GM18517 (cell line): Measurements from ENCODE around the gene CD209.
"Not testable (repeated sequence)": the region's sequence is repeated elsewhere in the genome, so short reads cannot be mapped to it uniquely, and the experiment has no call there.

Experiments
- ATAC-seq: cut with Tn5 transposase; IDR thresholded peaks from one replicate; pipeline ENCODE4 v1.9.1; 2021; ENCODE audit warnings: mild to moderate bottlenecking, moderate library complexity; ENCODE audit not compliant: unreplicated experiment

Gene CD209, protein sequence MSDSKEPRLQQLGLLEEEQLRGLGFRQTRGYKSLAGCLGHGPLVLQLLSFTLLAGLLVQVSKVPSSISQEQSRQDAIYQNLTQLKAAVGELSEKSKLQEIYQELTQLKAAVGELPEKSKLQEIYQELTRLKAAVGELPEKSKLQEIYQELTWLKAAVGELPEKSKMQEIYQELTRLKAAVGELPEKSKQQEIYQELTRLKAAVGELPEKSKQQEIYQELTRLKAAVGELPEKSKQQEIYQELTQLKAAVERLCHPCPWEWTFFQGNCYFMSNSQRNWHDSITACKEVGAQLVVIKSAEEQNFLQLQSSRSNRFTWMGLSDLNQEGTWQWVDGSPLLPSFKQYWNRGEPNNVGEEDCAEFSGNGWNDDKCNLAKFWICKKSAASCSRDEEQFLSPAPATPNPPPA

GRCh38 chr19:7746903-7747884 lies at the start of gene CD209:
Gene CD209 (minus strand): TSS chr19:7747534. CDS start chr19:7747511, 23 bp downstream.
- ATAC-seq, result no peak

GRCh38 chr19:7795555-7796161 lies 48.3 kb upstream of the CD209 start:
- no peak for ATAC-seq

GRCh38 chr19:7793493-7793892 lies 46.2 kb upstream of the CD209 start:
- ATAC-seq, result no peak

GRCh38 chr19:7792701-7793100 lies 45.4 kb upstream of the CD209 start:
- ATAC-seq, result not testable (repeated sequence)

DNA sequence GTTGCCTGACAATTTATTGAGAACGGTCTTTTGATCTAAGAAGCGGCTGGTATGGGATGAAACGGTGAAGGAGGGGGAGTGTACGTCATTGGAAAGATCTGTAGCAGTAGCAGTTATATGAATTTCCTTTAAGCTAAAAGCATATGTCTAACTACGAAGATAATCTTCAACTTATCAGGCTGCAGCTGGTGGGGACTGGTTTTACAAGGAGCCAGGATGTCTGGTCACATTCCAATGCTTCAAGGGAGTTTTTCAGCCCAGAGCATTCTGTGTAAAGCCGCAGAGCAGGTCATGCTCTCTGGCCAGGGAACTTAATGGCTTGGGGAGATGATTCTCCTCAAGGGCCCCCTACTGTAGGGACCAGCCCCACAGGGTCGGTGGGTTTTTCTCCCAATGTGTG lies 44.9 kb upstream of the CD209 start:
- ATAC-seq, result no peak

GRCh38 chr19:7790416-7790815 lies 43.1 kb upstream of the CD209 start:
- ATAC-seq, result no peak

- no peak for ATAC-seq
These were observed 42.1 kb upstream of the CD209 start for GRCh38 chr19:7789447-7789846.

- ATAC-seq, result no peak
These were observed 41.6 kb upstream of the CD209 start for GRCh38 chr19:7788933-7789323.

GRCh38 chr19:7788178-7788932 lies 41.0 kb upstream of the CD209 start:
- no peak for ATAC-seq

DNA sequence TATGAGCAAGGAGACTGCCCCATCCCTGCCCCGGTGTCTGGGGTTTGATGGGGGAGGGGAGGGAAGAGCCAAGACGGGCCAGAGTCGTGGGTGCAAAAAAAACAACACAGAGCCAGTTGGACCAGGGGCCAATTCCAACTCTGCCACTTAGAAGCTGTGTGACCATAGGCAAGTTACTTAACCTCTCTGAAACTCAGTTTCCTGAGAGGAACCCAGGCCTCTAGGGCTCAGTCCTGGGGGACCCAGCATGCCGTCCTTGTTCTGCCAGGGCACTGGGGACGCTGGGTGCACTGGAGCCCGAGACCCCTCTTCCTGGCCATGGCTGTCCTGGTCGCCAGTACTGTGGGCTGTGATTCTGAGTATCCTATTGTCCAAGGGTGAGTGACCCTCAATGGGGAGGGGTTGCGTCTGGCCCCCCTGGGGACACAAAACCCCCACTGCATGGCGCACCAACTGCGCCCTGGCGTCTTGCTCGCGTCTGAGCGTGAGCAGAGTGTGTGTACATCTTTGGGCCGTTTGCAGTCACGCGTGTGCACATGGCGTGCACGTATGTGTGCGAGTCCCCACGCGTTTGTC lies 40.4 kb upstream of the CD209 start:
- no peak for ATAC-seq

DNA sequence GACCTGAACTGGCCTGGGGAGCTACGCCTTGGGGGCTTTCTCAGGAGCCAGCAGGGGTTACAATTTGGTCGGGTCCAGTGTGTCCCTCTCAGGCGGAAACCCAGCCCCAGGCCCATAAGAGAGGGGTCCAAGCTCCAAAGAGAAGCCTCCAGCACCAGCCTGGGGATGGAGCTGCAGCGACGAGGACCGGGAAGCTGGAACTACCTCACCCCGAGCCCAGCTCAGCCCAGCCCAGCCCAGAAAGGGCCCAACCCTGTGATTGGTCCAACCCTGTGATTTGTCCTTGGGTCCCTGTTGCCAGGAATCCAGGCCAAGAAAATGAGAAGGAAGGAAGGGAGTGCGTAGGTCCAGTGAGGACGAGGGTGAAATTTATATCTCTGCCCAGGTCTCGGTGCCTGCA lies 39.8 kb upstream of the CD209 start:
- ATAC-seq, result no peak

- ATAC-seq, result no peak
These were observed 37.5 kb upstream of the CD209 start for GRCh38 chr19:7784856-7785255.

GRCh38 chr19:7783991-7784423 lies 36.7 kb upstream of the CD209 start:
- no peak for ATAC-seq

DNA sequence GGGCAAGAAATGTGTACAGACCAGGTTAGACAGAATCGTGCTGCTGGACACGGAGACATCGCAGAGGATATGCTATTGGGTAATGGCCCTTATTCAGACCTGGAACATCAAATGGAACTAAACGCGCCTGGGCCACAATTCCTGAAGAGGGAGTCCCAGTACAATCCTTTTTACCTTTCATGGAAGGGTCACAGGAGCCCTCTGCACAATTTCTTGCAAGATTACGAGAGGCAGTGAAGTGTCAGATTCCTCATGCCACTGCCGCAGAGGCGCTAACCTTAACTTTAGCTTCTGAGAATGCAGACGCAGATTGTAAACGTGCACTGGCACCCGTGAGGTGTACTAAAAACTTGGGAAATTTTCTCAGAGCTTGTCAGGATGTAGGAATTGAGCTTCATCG lies 33.8 kb upstream of the CD209 start:
- ATAC-seq, result no peak

DNA sequence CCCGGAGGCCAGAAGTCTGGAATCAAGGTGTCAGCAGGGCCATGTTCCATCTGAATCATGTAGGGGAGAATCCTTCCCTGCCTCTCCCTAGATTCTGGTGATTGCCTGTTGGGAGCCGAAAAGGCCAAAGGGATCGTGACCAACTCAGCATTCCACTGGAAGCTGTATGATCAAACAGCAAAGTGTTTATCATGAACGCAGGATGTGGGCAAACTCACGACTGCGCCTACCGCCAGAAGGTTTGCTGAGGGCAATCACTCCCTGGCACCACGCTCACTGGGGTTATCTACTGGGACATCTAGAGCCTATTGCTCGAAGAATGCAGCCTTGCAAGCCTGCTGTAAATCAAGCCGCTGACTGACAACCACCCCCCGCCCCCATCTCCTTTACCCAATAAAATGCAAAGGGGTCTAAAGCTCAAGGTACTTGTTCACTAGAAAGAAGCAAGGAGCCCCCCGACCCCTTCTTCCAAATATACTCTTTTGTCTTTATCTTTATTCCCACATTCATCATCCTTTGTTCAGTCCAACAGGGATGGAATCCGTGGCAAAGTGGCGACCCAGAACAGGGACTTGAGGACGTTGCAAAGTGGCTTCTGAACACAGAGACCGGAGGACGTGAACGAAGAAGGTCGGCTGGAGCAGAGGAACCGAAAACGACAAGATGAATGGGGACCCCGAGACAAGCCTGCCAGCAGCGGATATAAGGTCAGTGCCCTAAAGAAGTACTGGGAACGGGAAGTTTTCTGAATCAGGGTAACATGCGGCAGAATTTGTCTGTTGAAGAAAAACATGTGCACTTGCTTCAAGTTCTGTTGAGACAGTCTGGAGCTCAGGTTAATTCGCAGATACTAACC lies 32.5 kb upstream of the CD209 start:
- no peak for ATAC-seq

- no peak for ATAC-seq
These were observed 30.7 kb upstream of the CD209 start for GRCh38 chr19:7778081-7778480.

GRCh38 chr19:7775761-7776160 lies 28.4 kb upstream of the CD209 start:
- no peak for ATAC-seq

GRCh38 chr19:7773841-7774240 lies 26.5 kb upstream of the CD209 start:
- ATAC-seq, result no peak

DNA sequence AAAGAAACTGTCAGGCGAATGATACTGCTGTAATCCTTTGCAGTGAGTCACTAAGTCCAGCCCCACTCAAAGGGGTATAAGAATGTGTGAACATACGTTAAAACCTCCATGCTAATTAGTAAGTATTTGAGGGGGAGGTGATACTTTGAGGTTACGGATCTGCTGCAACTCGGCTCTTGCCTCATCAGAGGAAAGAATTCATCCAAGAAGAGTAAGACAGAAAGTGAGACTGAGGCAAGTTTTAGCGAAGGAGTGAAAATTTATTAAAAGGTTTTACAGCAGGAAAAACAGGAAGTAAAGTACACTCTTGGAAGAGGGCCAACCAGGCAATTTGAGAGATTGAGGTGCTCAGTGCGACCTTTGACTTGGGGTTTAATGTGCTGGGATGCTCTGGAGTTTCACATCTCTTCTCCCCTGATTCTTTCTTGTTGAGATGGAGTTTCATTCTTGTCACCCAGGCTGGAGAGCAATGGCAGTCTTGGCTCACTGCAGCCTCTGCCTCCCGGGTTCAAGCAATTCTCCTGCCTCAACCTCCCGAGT lies 25.5 kb upstream of the CD209 start:
- ATAC-seq, result no peak
